Measurements from ENCODE around the gene NSG1. TPM values are rescaled to one million over a fixed set of nuclear protein-coding genes. Genes with fewer than 3 reads are reported as not detected.

Gene NSG1
- total and polyA plus RNA-seq, 2 of the 8 experiments (the other 6 are each of a cell fraction or from before 2014, with no cell fraction given), result 35.7 to 61.4 TPM

- no peak overlapping the region for H2BK5ac ChIP-seq (ENCODE audit: low read depth, low read length)
- H3K18ac ChIP-seq (ENCODE audit: extremely low read depth, low read length), result no peak overlapping the region
- no peak overlapping the region for H3K14ac ChIP-seq (ENCODE audit: insufficient read length)
- H3K4me1 ChIP-seq (replicated peaks in 1 of 4; ENCODE audit: control insufficient read depth in 3 of 4, insufficient read depth in 4 of 4, low read length in 3 of 4), result peaks cover 9 to 23% (median 16%) of the 10 kb centered on the region in 4 experiments; a peak in 6 of 7 replicates
- peak overlapping the region; percentile 92; the same call in 1 of the 2 replicates for H2BK15ac ChIP-seq (ENCODE audit: low read length)
- H3K79me2 ChIP-seq (ENCODE audit: control insufficient read depth in 1 of 2, insufficient read depth in 2 of 2, low read length in 2 of 2), result no peaks in the 10 kb centered on the region
- CTCF ChIA-PET (ENCODE audit: partially characterized antibody), result interaction anchor here (1.0 kb wide), 1 partner anchor 30 kb away, joined by 4 read pairs; no protein-coding TSS in a partner anchor
- no peak overlapping the region for H2AFZ ChIP-seq (ENCODE audit: low read length)
- no peak overlapping the region for H3K4me3 ChIP-seq (ENCODE audit: extremely low read depth in 1 of 4, insufficient read depth in 2 of 4, low read depth in 3 of 4, low read length in 4 of 4)
- no peaks in the 10 kb centered on the region for H3K23me2 ChIP-seq (ENCODE audit: low read depth, low read length)
- H2BK20ac ChIP-seq (ENCODE audit: low read length), result no peak overlapping the region
- no peak overlapping the region for H3K9ac ChIP-seq (replicated peaks in 1 of 4; ENCODE audit: extremely low read depth in 1 of 4, low read depth in 3 of 4, low read length in 3 of 4)
- H3K56ac ChIP-seq (replicated peaks; ENCODE audit: insufficient read length, low read depth, low read length), result no peak overlapping the region
- H4K91ac ChIP-seq (replicated peaks; ENCODE audit: insufficient read length, low read length), result no peak overlapping the region
- no peak overlapping the region for H2BK120ac ChIP-seq (replicated peaks; ENCODE audit: low read depth, low read length)
- H3K23ac ChIP-seq (ENCODE audit: insufficient read length), result no peak overlapping the region
- no peaks in the 10 kb centered on the region for H4K20me1 ChIP-seq (replicated peaks in 1 of 2; ENCODE audit: control insufficient read depth in 1 of 2, insufficient read depth in 2 of 2, low read length in 2 of 2)
- H4K5ac ChIP-seq (ENCODE audit: insufficient read length, low read depth, low read length), result no peak overlapping the region
- DNase-seq (ENCODE audit: low read depth in 1 of 2, low spot score in 2 of 2) (no peak), FAIRE-seq (no peak)
- H3K4me2 ChIP-seq (ENCODE audit: insufficient read depth in 1 of 2, low read depth in 2 of 2, low read length in 2 of 2), result no peak overlapping the region
- no peak overlapping the region for H3K27ac ChIP-seq (ENCODE audit: low read depth, low read length)
- H2AK5ac ChIP-seq (ENCODE audit: low read depth, low read length), result no peak overlapping the region
- no peaks in the 10 kb centered on the region for H3K79me1 ChIP-seq (ENCODE audit: low read depth, low read length)
- POLR2A ChIA-PET (ENCODE audit: partially characterized antibody), result no interaction called here
- no peak overlapping the region for H3K4ac ChIP-seq (replicated peaks; ENCODE audit: insufficient read length, low read depth, low read length)
- no peaks in the 10 kb centered on the region for H3K27me3 ChIP-seq (replicated peaks in 1 of 4; ENCODE audit: control insufficient read depth in 3 of 4, extremely low read depth in 1 of 4, insufficient read depth in 3 of 4, low read length in 3 of 4)
- H2BK12ac ChIP-seq (ENCODE audit: low read depth, low read length), result no peak overlapping the region
- H4K8ac ChIP-seq (ENCODE audit: extremely low read depth, insufficient read depth, low read length), result no peak overlapping the region
- TF ChIP-seq NRF1 (IDR thresholded peaks at IDR 0.05; ENCODE audit: low read depth, low read length), result no peak
- no peaks in the 10 kb centered on the region for H3K9me3 ChIP-seq (ENCODE audit: insufficient read depth in 2 of 2, low read depth in 1 of 2, low read length in 1 of 2)
- H3K36me3 ChIP-seq (ENCODE audit: control insufficient read depth in 2 of 4, insufficient read depth in 4 of 4, low read length in 3 of 4), result peaks cover 0 to 6% (median 2%) of the 10 kb centered on the region in 4 experiments; a peak in 4 of 8 replicates
Measured at GRCh38 chr4:4461178-4461577, 74.3 kb downstream of the NSG1 start.

Measured in H1 (cell line).